Hepatic stellate cell (primary cell): ENCODE results near the gene HIGD1C.
"Not testable (repeated sequence)": the region's sequence is repeated elsewhere in the genome, so short reads cannot be mapped to it uniquely, and the experiment has no call there.

Experiments used
- DNase-seq: peaks from one replicate; pipeline ENCODE4 v3.0.0; 2011; ENCODE audit warnings: low spot score

Gene HIGD1C

GRCh38 chr12:50933459-50934124 is 18.8 kb upstream of the HIGD1C start:
- DNase-seq = no peak

- no peak for DNase-seq
Observed at GRCh38 chr12:50934371-50934851, 17.9 kb upstream of the HIGD1C start.

GRCh38 chr12:50934981-50935807 is 17.1 kb upstream of the HIGD1C start:
- no peak for DNase-seq

DNA sequence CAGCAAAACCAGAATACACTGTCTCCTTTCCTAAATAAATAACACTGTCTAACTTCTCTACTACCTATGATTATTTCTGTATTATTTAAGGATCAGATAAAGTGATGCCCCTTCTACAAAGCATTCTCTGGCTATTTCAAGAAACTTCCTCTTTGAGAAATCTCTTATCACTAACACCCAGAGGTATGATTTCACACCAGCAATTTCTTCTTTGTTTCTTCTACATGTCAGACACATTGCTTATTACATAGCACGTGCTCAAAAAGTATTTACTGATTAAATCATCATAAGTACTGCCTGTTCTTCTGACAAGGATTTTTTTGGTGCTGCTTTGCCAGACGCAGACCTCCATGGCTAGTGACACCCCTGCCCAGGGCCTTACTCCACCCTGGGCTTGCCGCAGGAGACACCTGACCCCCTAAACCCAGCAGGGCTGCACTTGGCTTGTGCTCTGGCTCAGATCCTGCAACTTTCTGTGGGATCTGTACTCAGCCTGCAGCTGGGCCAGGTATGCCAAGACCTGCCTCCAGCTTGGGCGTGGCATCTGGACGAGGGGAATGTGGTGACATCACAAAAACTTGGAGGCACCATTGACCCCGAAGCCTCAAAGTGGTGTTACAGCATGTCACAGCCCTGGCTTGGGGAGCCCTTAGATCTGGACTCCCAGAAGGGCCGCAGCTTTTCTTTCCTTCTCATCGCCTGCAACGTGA is 15.4 kb upstream of the HIGD1C start:
- DNase-seq = no peak

DNA sequence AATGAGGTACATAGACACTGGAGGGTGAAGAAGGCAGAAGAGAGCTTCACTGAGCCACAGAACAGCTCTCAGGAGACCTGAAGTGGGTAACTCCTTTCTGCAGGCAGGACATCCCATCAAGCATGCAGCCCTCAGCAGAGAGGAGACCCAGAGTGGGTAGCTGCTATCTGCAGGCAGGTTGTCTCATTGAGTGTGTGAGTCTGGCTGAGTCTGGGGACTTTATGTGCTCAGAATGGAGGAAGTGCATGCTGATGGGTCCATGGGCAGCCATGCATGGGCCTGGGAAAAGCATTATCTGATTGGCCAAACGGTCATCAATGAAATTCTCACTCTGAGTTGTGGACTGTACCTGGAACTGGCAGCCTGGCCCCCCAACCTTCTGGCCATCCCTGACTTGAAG is 14.7 kb upstream of the HIGD1C start:
- DNase-seq = no peak

DNA sequence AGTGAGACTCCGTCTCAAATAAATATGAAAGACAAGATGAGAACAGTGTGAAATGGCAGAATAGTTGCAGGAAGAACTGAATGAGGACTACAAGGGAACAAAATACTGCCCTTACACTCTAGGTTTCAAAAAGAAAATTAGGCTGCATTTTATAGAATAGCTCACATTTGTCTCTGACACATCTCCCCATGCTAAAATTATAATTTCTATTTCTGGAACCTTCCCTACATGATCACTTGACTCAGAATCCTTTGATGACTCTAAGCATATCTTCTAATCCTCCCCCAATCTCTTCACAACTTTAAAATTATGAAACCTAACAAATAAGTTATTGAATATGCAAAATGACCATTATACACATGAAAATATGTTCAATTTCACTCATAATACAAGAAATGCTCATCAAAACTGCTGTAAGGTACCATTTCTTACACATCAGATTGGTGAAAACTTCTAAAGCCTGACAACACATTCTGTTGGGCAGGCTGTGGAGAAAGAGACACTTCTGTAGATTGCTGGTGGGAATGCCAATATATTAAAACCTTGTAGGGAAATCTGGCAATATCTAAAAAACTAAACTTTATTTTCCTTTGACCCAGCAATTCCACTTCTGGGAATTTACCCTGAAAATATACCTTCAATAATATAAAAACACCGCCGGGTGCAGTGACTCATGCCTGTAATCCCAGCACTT is 4.3 kb upstream of the HIGD1C start:
- no peak for DNase-seq

DNA sequence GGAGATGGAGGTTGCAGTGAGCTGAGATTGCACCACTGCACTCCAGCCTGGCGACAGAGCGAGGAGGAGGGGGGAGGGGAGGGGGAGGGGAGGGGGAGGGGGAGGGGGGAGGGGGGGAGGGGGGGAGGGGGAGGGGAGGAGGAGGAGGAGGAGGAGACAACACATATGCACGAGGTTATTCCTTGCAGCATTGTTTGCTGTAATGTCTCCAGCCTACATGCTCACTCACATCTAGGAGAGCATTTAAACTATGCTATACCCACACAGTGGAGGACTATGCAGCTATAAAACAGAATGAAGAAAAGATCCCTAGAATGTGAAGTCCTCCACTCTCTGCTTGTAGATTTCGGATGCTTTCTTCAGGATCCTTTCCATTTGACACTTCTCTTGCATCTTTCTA is 3.5 kb upstream of the HIGD1C start:
- DNase-seq = no peak

- DNase-seq = no peak
Observed at GRCh38 chr12:50949801-50950302, 2.5 kb upstream of the HIGD1C start.

- DNase-seq = no peak
Observed at GRCh38 chr12:50951112-50951511, 1.2 kb upstream of the HIGD1C start.

- no peak for DNase-seq
Observed at GRCh38 chr12:50953047-50953446, 703 bp downstream of the HIGD1C start.

GRCh38 chr12:50954789-50955188 is 2.4 kb downstream of the HIGD1C start:
- not testable (repeated sequence) for DNase-seq

DNA sequence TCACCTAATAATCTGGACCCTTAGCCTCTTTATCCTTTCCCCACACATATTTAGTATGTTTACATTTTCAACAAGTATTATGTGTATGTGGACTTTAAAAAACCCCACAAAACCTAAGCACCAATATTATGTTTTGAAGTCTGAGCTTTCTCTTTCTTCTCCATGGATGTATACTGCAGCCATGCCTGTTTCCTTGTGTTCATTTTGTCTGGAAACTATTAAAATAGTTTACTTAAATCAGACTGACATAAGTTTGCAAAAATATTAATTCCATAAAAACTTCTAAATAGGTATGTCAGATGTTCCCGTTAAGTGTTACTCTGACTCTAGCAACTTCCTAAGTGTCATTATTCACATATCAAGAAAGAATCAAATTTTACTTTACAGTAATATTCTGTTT is 2.9 kb downstream of the HIGD1C start:
- no peak for DNase-seq

DNA sequence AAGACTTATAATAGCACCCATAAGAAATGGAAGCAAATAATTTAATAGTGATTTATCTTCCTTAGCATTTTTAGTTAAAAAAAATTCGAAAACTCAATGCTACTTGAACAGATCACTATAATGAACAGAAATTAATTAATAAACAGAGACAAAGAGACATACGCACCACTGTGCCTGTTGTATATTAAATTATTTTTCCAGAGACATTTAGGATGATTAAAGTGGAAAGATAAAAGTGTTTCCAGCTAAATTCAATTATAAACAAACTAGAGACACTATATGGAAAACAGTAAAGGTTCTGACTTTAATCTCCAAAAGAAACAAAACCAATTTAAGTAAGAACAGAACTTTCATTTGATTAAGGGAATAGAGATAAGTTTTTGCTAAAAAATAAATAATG is 3.4 kb downstream of the HIGD1C start:
- no peak for DNase-seq

- no peak for DNase-seq
Observed at GRCh38 chr12:50960130-50960529, 7.8 kb downstream of the HIGD1C start.

DNA sequence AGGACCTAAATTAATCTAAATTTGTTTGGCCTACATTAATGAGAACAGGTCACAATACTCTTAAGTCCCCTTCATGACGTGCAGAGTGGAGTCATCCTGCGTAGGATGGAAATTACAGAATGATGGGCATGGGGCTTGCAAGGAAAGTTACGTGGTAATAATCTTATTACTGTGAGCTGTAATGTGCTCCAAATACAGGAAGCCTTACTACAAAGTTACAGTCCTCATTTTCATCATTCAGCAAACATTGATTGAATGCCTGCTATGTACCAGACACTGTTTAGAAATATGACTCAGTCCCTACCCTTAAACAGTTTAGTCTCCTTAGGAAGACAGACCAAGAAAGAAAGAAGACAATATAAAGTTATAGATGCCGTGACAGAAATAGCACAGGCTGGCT is 9.4 kb downstream of the HIGD1C start:
- DNase-seq = no peak

- DNase-seq = no peak
Observed at GRCh38 chr12:50964432-50964831, 12.1 kb downstream of the HIGD1C start.

DNA sequence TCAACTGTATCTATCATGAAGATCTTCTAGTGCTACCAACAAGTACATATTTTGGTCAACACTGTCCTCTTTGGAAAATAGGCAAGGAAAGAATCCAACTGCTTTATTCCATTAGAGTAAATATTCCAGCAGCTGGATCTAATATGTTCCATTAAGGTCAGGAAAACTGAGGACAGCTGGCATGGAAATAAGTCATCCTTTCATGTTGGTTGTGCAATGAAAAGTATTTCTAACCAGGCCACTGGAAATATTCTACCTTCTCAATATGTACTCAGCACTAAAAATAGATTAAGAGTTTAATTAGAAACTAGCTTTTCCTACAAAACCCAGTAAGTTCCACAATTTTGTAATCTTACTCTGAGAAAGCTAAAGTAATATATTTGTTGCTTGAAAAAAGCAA is 19.6 kb downstream of the HIGD1C start:
- DNase-seq = no peak

DNA sequence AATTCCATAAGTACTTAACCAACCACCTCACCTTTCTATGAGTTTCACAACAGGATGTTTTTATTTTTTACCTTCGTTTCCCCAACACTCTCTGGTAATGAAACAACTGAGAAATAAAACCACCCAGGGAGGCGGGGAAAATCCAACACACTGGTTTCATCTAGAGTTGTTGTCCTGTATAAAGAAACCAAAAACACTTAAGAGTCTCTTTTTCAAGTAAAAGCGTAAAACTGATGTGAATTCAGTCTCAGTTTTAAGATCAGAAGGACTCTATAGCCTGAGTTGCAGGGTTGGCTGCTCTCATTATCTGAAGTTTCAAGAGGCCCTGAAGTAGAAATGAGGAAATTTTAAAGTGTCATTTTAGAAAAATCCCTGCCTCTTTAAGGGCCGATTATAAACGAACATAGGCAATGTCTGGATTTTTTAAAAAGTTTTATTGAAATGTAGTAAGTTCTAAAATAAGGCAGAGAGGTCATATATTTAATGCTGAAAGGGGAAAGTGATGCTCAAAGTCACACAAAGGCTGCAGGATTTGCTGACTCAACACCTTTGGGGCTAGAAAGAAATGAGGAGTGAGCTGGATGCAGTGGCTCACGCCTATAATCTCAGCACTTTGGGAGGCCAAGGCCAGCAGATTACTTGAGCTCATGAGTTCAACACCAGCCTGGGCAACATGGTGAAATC is 27.2 kb downstream of the HIGD1C start:
- DNase-seq = no peak

- DNase-seq = no peak
Observed at GRCh38 chr12:50980545-50980944, 28.2 kb downstream of the HIGD1C start.

GRCh38 chr12:50981319-50982239 is 29.2 kb downstream of the HIGD1C start:
- no peak for DNase-seq
